Pancreas (tissue), 10 donors: Measurements from ENCODE around the gene OR13J1. TPM values are rescaled to one million over a fixed set of nuclear protein-coding genes. Genes with fewer than 3 reads are reported as not detected.

Source experiments
- ATAC-seq, 4 donors: fragments of 200-7000 bp; cut with Tn5 transposase; one replicate each; pipeline versions ENCODE4 v1.8.0 to v1.9.1; 2020; ENCODE audit warnings: mild to moderate bottlenecking in 4 of 4, moderate library complexity in 4 of 4
- DNase-seq, 6 donors: peaks; one replicate each; pipeline ENCODE4 v3.0.0-alpha.2; 2020
- FAIRE-seq: peaks from 2 replicates; lab custom pipeline; 2012; peaks lifted over from hg19 to GRCh38; lab: Jason Lieb, UNC
- H3K27ac ChIP-seq, 4 donors: fragments of 200-600 bp; sonication (generic); 1 replicate in 3 of 4; 2 replicates in 1 of 4; pipeline versions ENCODE4 v1.5.0 to v1.8.0; 2020
- H3K27me3 ChIP-seq, 4 donors: fragments of 200-600 bp; one replicate each; pipeline ENCODE4 v1.8.0; 2021
- H3K36me3 ChIP-seq, 3 donors: fragments of 200-600 bp; sonication (generic) in 1 of 3; one replicate each; pipeline versions ENCODE4 v1.5.0 to v1.8.0; 2020 to 2021
- H3K4me1 ChIP-seq, 3 donors: fragments of 200-600 bp; one replicate each; pipeline ENCODE4 v1.8.0; 2021
- H3K4me3 ChIP-seq, 4 donors: fragments of 200-600 bp; sonication (generic) in 2 of 4; one replicate each; pipeline versions ENCODE4 v1.5.0 to v1.8.0; 2020 to 2021
- H3K9me3 ChIP-seq, 4 donors: fragments of 200-600 bp; one replicate each; pipeline ENCODE4 v1.8.0; 2021
- WGBS, 2 donors: extraction: QIAGEN DNeasy Blood & Tissue Kit; methylation state at CpG; one replicate each; pipeline ENCODE4 v1.1.7; 2013; 5-methylcytosine and 5-hydroxymethylcytosine counted together
- intact Hi-C, 3 donors: fragments of 100-400 bp; cut with DNase I; formaldehyde crosslinking; loops; one replicate each; pipeline versions ENCODE4 v1.11.1 to v1.14.2; 2022
- polyA plus RNA-seq, 2 donors: library from polyadenylated mRNA; stranded (reverse); fragments of 200-250 nt; gene quantifications; one replicate each; pipeline ENCODE4 v1.2.3, GENCODE V29; 2013
- total RNA-seq, 6 donors: library from RNA; stranded (reverse); fragmentation: NEBNext Ultra II Directional in 4 of 6; extraction: Animal tissue kit (Norgen Biotek cat#: 25700) in 4 of 6; gene quantifications; one replicate each; pipeline versions ENCODE4 v1.2.1 to v1.2.4, GENCODE V29; 2021 to 2023
- TF ChIP-seq, protein P1 (sequence below), 4 donors: fragments of 200-600 bp; sonication (generic) in 3 of 4; IDR thresholded peaks; one replicate each; pipeline versions ENCODE4 v1.5.0 to v1.8.0; 2021; ENCODE audit warnings: antibody characterized with exemption in 4 of 4
- donor health status: healthy with polysubstance abuse.
- donor health status: DM: no; HTN: no; CAD: no; lungs with moderate emphysema.
- donor health status: DM: no; HTN: no; CAD: no.
- donor health status: control.
- donor health status: control.
- donor health status: Bipolar disorder and iron deficiency.
- donor health status: DM: yes; HTN: yes; CAD: no.
- donor health status: DM: no; HTN: no; CAD: no.
- donor health status: DM: no; HTN: no; CAD: no.
- donor health status: DM: yes; HTN: yes; CAD: no.

The OR13J1 gene
- total and polyA plus RNA-seq, 8 donors = not detected

DNA sequence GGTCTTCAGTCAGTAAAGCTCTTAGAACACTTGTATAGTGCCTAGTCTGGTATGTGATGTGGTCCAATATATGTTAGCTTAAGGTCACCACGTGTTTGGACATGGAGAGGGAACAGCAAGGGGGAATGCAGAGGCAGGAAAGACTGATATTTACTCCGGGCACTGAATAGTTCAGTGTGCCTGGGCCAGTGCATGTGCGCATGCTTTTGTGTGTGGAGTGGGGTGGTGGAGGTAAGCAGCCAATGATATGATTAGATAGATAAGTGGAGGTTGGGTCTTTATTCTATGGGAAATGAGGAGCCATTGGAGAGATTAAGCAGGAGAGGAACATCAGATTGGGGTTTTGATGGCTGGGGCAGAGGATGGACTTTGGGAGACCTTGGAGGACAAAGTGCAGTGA lies 14.0 kb downstream of the OR13J1 start:
- H3K4me1 ChIP-seq = no peaks in the 10 kb centered on the region
- TF ChIP-seq, protein P1, sequence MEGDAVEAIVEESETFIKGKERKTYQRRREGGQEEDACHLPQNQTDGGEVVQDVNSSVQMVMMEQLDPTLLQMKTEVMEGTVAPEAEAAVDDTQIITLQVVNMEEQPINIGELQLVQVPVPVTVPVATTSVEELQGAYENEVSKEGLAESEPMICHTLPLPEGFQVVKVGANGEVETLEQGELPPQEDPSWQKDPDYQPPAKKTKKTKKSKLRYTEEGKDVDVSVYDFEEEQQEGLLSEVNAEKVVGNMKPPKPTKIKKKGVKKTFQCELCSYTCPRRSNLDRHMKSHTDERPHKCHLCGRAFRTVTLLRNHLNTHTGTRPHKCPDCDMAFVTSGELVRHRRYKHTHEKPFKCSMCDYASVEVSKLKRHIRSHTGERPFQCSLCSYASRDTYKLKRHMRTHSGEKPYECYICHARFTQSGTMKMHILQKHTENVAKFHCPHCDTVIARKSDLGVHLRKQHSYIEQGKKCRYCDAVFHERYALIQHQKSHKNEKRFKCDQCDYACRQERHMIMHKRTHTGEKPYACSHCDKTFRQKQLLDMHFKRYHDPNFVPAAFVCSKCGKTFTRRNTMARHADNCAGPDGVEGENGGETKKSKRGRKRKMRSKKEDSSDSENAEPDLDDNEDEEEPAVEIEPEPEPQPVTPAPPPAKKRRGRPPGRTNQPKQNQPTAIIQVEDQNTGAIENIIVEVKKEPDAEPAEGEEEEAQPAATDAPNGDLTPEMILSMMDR (IDR thresholded peaks at IDR 0.05) = no peak
- H3K27ac ChIP-seq = no peak overlapping the region
- ATAC-seq = no peak
- no peaks in the 10 kb centered on the region for H3K27me3 ChIP-seq
- intact Hi-C loops = no loop called here
- H3K9me3 ChIP-seq = no peaks in the 10 kb centered on the region
- WGBS, 2 donors = 62 to 69% methylated on average over 3 of the region's 3 CpGs
- no peaks in the 10 kb centered on the region for H3K36me3 ChIP-seq
- H3K4me3 ChIP-seq = no peak overlapping the region
- no peak for FAIRE-seq
- DNase-seq = no peak

DNA sequence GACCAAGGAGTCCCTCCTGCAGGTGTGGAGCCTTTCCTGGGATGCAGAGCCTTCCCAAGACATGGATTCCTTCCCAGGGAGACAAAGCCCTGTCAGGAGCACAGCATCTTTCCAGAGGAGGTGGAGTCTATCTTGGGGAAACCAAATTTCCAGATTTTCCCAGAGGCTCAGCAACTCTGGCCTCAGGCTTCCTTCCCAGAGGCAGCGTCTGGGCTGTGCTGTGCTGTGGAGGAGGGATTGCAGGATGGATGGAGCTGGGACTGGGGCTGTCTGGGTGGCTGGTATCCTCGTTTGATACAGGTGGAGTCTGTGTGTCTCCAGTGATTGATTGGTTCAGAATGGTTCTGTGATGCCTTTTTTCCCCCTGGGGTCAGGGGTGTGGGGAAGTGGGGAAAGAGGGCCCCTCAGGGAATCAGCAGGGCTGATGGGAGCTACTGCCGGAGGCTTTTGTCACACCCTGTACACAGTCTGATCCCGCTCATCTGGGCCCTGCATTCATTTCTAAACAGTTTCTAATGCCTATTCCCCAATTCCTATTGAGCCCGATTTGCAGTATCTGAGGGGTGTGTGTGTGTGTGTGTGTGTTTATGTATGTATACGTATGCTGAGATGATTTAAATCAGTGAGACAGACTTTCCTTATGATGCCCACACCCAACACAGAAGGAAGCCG lies 16.0 kb downstream of the OR13J1 start:
- no peak for FAIRE-seq
- intact Hi-C loops = no loop called here
- H3K9me3 ChIP-seq = no peaks in the 10 kb centered on the region
- 87 to 92% methylated on average over 7 of the region's 7 CpGs for WGBS, 2 donors
- no peak overlapping the region for H3K27ac ChIP-seq
- DNase-seq = no peak
- H3K36me3 ChIP-seq = no peaks in the 10 kb centered on the region
- no peak overlapping the region for H3K4me3 ChIP-seq
- TF ChIP-seq, protein P1 (IDR thresholded peaks at IDR 0.05) = no peak
- no peak for ATAC-seq
- no peaks in the 10 kb centered on the region for H3K4me1 ChIP-seq
- no peaks in the 10 kb centered on the region for H3K27me3 ChIP-seq

DNA sequence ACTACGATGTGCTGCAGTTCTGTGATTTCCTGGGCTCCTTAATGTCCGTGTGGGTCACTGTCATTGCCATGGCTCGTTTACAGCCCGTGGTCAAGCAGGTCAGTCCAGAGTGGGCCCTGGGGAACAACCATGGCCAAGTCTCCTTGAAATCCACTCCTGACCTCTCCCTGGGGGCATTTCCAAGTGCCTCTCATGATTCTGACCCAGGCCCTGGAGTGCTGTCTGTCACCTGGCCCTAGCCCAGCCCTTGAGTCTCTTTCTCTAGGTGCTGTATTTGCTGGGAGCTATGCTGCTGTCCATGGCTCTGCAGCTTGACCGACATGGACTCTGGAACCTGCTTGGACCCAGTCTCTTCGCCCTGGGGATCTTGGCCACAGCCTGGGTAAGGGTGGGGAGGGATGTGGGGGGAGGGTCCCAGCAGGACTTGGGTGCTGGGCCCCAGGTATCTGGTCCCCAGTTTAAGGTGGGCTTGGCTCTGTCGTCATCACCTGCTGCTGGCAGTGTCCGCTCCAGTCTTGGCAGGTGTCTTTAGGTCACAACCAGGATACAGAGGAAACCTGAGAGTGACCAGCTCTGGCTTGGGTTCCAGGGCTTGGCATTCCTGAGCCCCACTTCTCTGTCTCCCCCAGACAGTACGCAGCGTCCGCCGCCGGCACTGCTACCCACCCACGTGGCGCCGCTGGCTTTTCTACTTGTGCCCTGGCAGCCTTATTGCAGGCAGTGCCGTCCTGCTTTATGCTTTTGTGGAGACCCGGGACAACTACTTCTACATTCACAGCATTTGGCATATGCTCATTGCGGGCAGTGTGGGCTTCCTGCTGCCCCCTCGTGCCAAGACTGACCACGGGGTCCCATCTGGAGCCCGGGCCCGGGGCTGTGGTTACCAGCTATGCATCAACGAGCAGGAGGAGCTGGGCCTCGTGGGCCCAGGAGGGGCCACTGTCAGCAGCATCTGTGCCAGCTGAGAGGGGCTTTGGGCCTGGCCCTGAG lies 17.0 kb downstream of the OR13J1 start:
- no peaks in the 10 kb centered on the region for H3K4me1 ChIP-seq
- H3K36me3 ChIP-seq = peaks cover 0 to 2% (median 0%) of the 10 kb centered on the region in 3 donors
- no peaks in the 10 kb centered on the region for H3K9me3 ChIP-seq
- intact Hi-C loops = no loop called here
- H3K27me3 ChIP-seq = no peaks in the 10 kb centered on the region
- H3K4me3 ChIP-seq = no peak overlapping the region
- 90 to 92% methylated on average over 25 of the region's 25 CpGs for whole genome bisulfite sequencing, 2 donors
- TF ChIP-seq, protein P1 (IDR thresholded peaks at IDR 0.05) = no peak
- ATAC-seq (no peak), DNase-seq (no peak), FAIRE-seq (no peak)
- no peak overlapping the region for H3K27ac ChIP-seq

DNA sequence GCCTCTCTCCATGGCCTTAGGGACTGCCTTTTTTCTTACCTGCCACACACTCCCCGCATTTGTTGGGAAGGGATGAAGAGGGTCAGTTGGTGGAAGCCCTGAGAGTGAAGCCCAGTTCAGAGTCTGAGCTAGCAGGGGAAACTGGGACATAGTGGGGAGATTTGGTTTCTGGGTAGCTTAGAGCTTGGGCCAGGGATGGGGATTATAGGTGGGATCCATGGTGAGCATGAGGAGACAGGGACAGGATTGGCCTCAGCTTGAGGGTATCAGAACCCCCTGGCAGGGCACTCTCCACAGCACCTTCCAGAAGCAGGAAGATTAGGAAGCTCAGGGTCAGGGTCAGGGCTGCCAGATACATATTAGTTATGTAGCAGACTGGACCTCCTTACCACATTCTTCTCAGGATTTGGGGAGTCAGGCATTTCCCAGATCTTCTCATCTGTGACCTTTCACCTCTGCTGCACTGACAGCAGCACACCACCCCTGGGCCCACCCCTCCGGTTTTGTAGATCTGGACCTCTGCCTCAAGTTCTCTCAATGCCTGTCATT lies 17.9 kb downstream of the OR13J1 start:
- no peak for ATAC-seq
- intact Hi-C loops = no loop called here

More for the DNA sequence above, 17.9 kb downstream of the OR13J1 start:
- no peak for FAIRE-seq
- Histone ChIP-seq H3K9me3 (no peaks in the 10 kb centered on the region), H3K27ac (no peak overlapping the region), H3K36me3 (peaks cover 0 to 11% (median 0%) of the 10 kb centered on the region in 3 donors), H3K4me1 (no peaks in the 10 kb centered on the region), H3K27me3 (no peaks in the 10 kb centered on the region), H3K4me3 (no peak overlapping the region)
- no peak for DNase-seq
- TF ChIP-seq, protein P1 (IDR thresholded peaks at IDR 0.05) = no peak
- WGBS, 2 donors = 79 to 91% methylated on average over 2 of the region's 2 CpGs
